ENCODE data around the gene PPP1R1B.

PPP1R1B gene

DNA sequence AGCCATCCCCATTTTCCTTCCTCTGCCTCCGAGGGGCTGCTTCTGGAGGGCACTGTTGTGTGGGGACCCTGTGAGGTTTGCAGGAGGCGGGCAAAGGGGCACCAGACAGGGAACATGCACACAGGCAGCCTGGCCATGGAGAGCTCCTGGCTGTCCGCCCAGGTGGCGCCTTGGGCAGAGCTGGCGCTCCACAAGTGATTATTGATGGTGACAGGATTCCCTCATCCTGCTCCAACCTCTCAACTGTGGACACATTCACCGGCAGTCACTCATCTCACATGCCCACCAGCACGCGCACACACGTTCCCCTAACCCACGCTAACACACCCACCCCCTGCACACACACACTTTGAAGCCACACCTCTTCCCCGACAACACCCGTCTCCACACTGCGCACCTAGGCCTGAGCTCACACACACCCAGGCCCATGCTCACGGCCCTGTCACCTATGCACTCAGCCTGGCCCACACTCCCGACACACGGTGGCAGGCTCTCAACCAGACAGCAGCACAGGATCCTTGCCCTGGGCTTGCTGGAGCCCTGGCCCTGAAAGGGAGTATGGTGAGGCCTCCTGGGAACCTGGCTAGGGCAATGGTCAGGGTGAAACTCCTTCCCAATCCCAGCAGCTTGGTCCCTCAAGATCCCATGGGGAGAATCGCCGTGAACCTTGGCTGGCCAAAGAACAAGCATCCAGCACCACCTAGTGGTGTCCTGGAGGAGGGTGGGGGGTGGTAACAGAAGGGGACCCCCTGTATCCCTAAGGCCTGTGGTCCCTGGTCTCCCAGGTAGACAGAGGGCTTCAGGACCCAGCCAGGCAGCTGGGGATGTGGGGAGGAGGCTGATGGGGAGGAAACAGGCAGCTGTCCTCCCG, 45.1 kb downstream of the PPP1R1B start:
- peak in 1 of 2 donors; percentile 16 for DNase-seq

GRCh38 chr17:39672522-39673334, 46.0 kb downstream of the PPP1R1B start:
- no peak for DNase-seq

GRCh38 chr17:39673335-39674081, 46.8 kb downstream of the PPP1R1B start:
- DNase-seq, result no peak

- no peak for DNase-seq
These were observed 47.4 kb downstream of the PPP1R1B start for GRCh38 chr17:39674179-39674578.

DNA sequence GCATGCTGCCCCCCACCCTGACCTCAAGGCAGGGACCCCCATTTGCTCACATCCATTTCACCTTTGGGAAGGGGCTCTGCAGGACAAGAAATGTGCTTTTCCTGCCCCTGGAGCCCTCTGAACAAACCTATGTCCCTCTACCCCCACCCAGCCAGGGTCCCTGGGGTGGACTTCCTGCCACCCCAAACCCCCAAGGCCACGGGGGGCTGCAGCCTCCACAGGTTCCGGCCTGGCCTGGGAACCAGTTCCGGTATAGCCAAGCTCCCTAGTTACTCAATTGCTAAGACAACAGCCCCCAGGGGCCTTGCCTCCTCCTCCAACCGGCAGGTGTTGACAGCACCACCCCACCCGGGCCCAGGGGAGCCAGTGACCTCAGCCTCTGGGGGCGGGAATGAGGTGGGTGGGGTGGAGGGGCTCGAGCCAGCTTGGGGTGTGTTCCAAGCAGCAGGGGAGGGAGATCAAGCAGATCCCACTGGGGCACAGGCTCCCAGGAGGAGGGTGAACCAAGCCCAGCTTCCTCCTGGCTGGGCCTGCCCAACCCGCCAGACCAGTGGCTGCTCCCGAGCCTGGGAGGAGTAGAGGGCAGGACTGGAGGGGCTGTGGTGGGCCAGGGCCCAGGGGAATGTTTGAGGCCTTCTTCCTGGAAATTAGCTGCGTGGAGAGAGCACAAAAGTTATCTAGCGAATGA, 48.1 kb downstream of the PPP1R1B start:
- no peak for DNase-seq

DNA sequence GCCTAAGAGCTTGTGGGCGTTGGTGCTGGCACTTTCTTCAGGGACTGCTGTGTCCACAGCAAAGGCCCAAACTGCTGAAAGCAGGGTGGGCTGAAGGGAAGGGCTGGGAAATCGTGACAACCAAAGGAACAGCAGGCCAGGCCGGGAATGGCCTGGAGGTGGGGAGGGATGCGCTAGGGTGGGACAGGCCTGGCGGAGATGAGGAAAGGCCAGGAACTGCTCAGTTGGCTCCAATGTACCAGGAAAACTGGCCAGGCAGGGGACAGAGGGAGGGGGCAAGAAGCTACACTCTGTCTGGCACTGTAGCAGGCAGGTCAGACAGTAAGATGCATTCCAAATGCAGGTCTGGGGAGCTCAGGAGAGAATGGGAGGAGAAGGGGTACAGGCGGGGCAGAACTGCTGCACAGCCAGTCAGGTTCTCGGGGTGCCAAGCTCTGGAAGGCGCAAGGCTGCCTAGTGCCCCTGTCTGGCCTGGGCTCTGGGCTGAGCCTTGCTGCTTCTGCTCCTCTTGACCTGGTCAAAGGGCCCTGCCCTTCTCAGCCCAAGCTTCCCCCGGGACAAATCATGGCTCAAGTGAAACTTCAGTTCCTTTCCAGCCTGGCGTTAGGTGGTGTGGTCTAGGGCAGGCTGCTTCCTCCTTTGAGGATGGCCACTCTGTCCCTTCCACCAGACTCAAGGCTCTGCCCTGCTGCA, 48.8 kb downstream of the PPP1R1B start:
- DNase-seq, result no peak

- DNase-seq, result peak; percentile 16 to 29
These were observed 49.6 kb downstream of the PPP1R1B start for GRCh38 chr17:39676198-39676819.

DNA sequence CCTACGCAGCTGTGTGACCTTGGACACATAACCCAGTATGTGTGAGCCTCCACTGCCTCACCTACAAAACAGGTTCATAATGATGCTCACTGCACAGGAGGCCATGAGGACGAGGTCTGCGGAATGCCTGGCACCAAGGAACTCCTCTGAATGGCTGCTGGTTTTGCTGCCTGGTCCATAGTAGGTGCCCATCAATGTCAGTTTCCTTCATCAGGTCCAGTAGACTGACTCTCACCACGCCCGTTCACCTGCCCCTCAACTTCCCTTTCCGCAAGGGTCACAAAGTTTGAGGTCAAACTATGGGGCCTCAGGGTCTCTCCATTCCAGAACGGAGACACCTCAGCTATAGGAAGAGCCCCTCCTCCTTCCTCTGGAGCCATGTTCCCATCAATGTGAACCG, 50.3 kb downstream of the PPP1R1B start:
- no peak for DNase-seq

DNA sequence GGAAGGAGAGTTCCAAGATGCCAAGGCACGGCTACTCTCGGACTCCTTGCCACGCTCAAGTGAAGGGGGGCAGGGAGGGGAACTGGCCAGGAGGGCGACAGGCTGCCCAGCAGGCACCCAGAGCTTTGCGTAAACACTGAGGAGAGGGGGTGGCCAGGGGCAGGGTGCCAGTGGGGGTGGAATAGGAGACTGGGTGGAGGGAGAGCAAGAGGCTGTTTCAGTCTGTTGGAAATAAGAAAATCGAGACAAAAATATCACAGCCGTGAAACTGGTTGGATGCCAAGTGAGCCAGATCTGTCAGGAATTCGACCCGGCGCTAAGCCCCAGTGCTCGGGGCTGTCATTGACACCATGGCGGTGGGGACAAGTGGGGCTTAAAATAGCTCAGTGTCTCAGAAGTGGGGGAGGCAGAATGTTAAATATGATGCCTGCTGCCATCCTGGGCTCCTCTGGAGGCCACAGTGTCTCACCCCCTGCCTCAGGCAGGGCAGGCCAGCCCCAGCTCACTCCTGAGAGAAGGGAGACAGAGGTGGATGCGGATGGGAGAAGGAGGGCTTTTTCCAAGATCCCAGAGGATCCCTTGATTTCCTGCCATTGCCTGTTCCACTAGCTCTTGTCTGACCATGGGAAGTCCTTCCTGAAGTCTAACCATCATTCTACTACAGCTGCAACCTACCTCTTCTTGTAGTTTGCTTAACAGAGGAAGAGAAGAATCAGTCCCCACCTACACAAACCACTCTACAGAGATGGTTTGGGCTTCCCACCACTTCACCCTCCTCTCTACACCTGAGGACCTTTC, 51.0 kb downstream of the PPP1R1B start:
- DNase-seq, result no peak

GRCh38 chr17:39678340-39679116, 51.8 kb downstream of the PPP1R1B start:
- DNase-seq, result no peak

DNA sequence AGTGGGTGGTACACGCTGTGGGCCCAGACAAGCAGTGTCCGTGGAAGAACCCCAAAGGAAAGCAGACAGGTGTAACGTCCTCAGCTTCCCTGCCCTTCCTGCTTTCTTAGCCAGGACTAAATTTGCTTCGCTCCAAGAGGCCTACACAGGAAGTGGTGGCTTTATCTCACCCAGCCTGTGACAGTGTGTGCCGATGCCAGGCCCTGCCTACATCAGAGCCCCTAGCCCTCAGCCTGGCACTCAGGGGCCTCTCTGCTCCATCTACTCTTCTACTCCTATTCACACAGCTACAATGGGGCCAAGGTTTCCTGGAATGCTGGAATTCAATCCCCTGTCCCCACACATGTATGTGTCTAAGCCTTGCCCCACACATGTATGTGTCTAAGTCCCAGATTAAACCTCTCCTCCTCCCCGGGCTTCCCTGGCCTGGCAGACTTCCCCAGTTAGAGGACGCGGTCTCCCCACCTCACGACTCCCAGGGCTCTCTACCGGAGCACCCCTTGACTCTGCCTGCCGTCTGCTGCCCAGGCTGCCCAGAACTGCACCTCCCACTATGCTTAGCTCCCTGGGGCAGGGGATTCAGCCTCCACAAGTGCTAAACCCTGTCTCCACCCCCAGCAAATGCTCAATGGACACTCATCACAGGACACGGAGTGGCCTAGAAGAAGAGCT, 52.9 kb downstream of the PPP1R1B start:
- no peak for DNase-seq

GRCh38 chr17:39683295-39683939, 56.7 kb downstream of the PPP1R1B start:
- DNase-seq, result no peak

GRCh38 chr17:39684369-39685192, 57.8 kb downstream of the PPP1R1B start:
- DNase-seq, result no peak
